Astrocyte (in vitro differentiated cells and primary cell): ENCODE measurements around the gene GLT8D2. TPM values are rescaled to one million over a fixed set of nuclear protein-coding genes. Genes with fewer than 3 reads are reported as not detected.
A peak's percentile ranks its signal among the peaks of the same experiment; 100 is the strongest.

Experiments used
- DNase-seq: peaks from one replicate; pipeline ENCODE4 v3.0.0-alpha.2; 2010; ENCODE audit warnings: low read depth
- FAIRE-seq: peaks from 2 replicates; lab custom pipeline; 2011; peaks lifted over from hg19 to GRCh38; lab: Jason Lieb, UNC
- H2AFZ ChIP-seq: 2 replicates; pipeline ENCODE4 v1.6.0; 2012; ENCODE audit warnings: low read depth, low read length, inconsistent platforms
- H3K27ac ChIP-seq: 2 replicates; pipeline ENCODE4 v1.5.1; 2011; ENCODE audit warnings: low read depth, low read length, inconsistent platforms
- H3K27me3 ChIP-seq: 2 replicates; pipeline ENCODE4 v1.6.0; 2011; ENCODE audit warnings: low read length, inconsistent platforms; ENCODE audit not compliant: insufficient read depth
- H3K36me3 ChIP-seq: 2 replicates; pipeline ENCODE4 v1.5.1; 2011; ENCODE audit warnings: low read length, inconsistent platforms; ENCODE audit not compliant: insufficient read depth
- H3K4me1 ChIP-seq: 2 replicates; pipeline ENCODE4 v1.5.1; 2011; ENCODE audit warnings: low read length, inconsistent platforms; ENCODE audit not compliant: insufficient read depth
- H3K4me2 ChIP-seq: 2 replicates; pipeline ENCODE4 v1.6.0; 2012; ENCODE audit warnings: low read length, inconsistent platforms
- H3K4me3 ChIP-seq: 2 replicates; pipeline ENCODE4 v1.5.1; 2011; ENCODE audit warnings: low read depth, mild to moderate bottlenecking, low read length, inconsistent platforms; ENCODE audit not compliant: insufficient read depth
- H3K79me2 ChIP-seq: 2 replicates; pipeline ENCODE4 v1.6.0; 2012; ENCODE audit warnings: mild to moderate bottlenecking, low read length, inconsistent platforms; ENCODE audit not compliant: insufficient read depth
- H3K9ac ChIP-seq: 2 replicates; pipeline ENCODE4 v1.6.0; 2012; ENCODE audit warnings: mild to moderate bottlenecking, low read length, inconsistent platforms
- H3K9me3 ChIP-seq: 2 replicates; pipeline ENCODE4 v1.5.1; 2012; ENCODE audit warnings: low read depth, mild to moderate bottlenecking, low read length, inconsistent platforms; ENCODE audit not compliant: insufficient read depth
- H4K20me1 ChIP-seq: 2 replicates; pipeline ENCODE4 v1.6.0; 2012; ENCODE audit warnings: low read length, inconsistent platforms; ENCODE audit not compliant: insufficient read depth
- H3K27ac Mint-ChIP-seq: one replicate; pipeline ENCODE4 v1.8.0; 2021; ENCODE audit warnings: mild to moderate bottlenecking, mixed read lengths; ENCODE audit not compliant: unreplicated experiment
- H3K27me3 Mint-ChIP-seq: one replicate; pipeline ENCODE4 v1.8.0; 2021; ENCODE audit warnings: low read depth, mixed read lengths; ENCODE audit not compliant: unreplicated experiment
- H3K36me3 Mint-ChIP-seq: one replicate; pipeline ENCODE4 v1.8.0; 2021; ENCODE audit warnings: low read depth, mixed read lengths; ENCODE audit not compliant: unreplicated experiment
- H3K4me1 Mint-ChIP-seq: one replicate; pipeline ENCODE4 v1.8.0; 2021; ENCODE audit warnings: low read depth, mixed read lengths; ENCODE audit not compliant: unreplicated experiment
- H3K4me3 Mint-ChIP-seq: one replicate; pipeline ENCODE4 v1.8.0; 2021; ENCODE audit warnings: mild to moderate bottlenecking, moderate library complexity, mixed read lengths; ENCODE audit not compliant: unreplicated experiment
- H3K9me3 Mint-ChIP-seq: one replicate; pipeline ENCODE4 v1.8.0; 2021; ENCODE audit warnings: mild to moderate bottlenecking, mixed read lengths; ENCODE audit not compliant: unreplicated experiment
- CTCF ChIP-seq: IDR thresholded peaks from 2 replicates; pipeline ENCODE4 v1.5.1; 2011; ENCODE audit warnings: low read depth, mild to moderate bottlenecking, inconsistent platforms, low read length, moderate library complexity; ENCODE audit not compliant: insufficient read depth
- EZH2 ChIP-seq: IDR thresholded peaks from 2 replicates; pipeline ENCODE4 v1.6.1; 2012; ENCODE audit warnings: mild to moderate bottlenecking, low read length, inconsistent platforms; ENCODE audit not compliant: insufficient read depth
- total RNA-seq: library from RNA; stranded (reverse); gene quantifications from 2 replicates; pipeline ENCODE4 v1.2.1, GENCODE V29; 2021

The GLT8D2 gene
- total RNA-seq, 1 donor from 2014 or later: 11.1 TPM

GRCh38 chr12:104000807-104001434, 49.1 kb downstream of the GLT8D2 start:
- Histone ChIP-seq H3K79me2 (no peaks in the 10 kb centered on the region), H3K27ac (no peak overlapping the region), H4K20me1 (no peaks in the 10 kb centered on the region), H3K9me3 (no peaks in the 10 kb centered on the region), H3K9ac (no peak overlapping the region), H3K36me3 (no peaks in the 10 kb centered on the region), H3K4me1 (no peaks in the 10 kb centered on the region), H3K27me3 (no peaks in the 10 kb centered on the region), H3K4me3 (no peak overlapping the region), H3K4me2 (no peak overlapping the region), H2AFZ (no peak overlapping the region)
- Mint-ChIP-seq H3K9me3 (peaks cover 2% of the 10 kb centered on the region), H3K27me3 (peaks cover 6% of the 10 kb centered on the region), H3K4me1 (no peaks in the 10 kb centered on the region), H3K4me3 (no peak overlapping the region), H3K27ac (no peak overlapping the region), H3K36me3 (no peaks in the 10 kb centered on the region)
- FAIRE-seq (no peak), DNase-seq (no peak)
- TF ChIP-seq EZH2 (no peak), CTCF (no peak)

- no peak overlapping the region for H3K9ac ChIP-seq
- no peaks in the 10 kb centered on the region for H3K36me3 ChIP-seq
- DNase-seq (no peak), FAIRE-seq (no peak)
- H3K27me3 ChIP-seq: no peaks in the 10 kb centered on the region
- H3K9me3 ChIP-seq: no peaks in the 10 kb centered on the region
- no peaks in the 10 kb centered on the region for H3K4me1 ChIP-seq
- H2AFZ ChIP-seq: no peak overlapping the region
- no peaks in the 10 kb centered on the region for H4K20me1 ChIP-seq
- TF ChIP-seq EZH2 (no peak), CTCF (no peak)
- Mint-ChIP-seq H3K36me3 (no peaks in the 10 kb centered on the region), H3K4me3 (no peak overlapping the region), H3K27me3 (peaks cover 12% of the 10 kb centered on the region), H3K4me1 (no peaks in the 10 kb centered on the region), H3K27ac (no peak overlapping the region), H3K9me3 (peaks cover 2% of the 10 kb centered on the region)
- H3K79me2 ChIP-seq: no peaks in the 10 kb centered on the region
- H3K4me2 ChIP-seq: no peak overlapping the region
- H3K4me3 ChIP-seq: no peak overlapping the region
- no peak overlapping the region for H3K27ac ChIP-seq
These were observed 51.0 kb downstream of the GLT8D2 start for GRCh38 chr12:103998976-103999375.

GRCh38 chr12:103997286-103997900, 52.6 kb downstream of the GLT8D2 start:
- TF ChIP-seq CTCF (no peak), EZH2 (no peak)
- Histone ChIP-seq H3K27me3 (no peaks in the 10 kb centered on the region), H3K36me3 (no peaks in the 10 kb centered on the region), H3K4me2 (no peak overlapping the region), H3K4me3 (no peak overlapping the region), H3K79me2 (no peaks in the 10 kb centered on the region), H2AFZ (no peak overlapping the region), H4K20me1 (no peaks in the 10 kb centered on the region), H3K27ac (no peak overlapping the region), H3K4me1 (no peaks in the 10 kb centered on the region), H3K9ac (no peak overlapping the region), H3K9me3 (no peaks in the 10 kb centered on the region)
- Mint-ChIP-seq H3K4me3 (no peak overlapping the region), H3K9me3 (peaks cover 2% of the 10 kb centered on the region), H3K27me3 (peaks cover 12% of the 10 kb centered on the region), H3K4me1 (no peaks in the 10 kb centered on the region), H3K27ac (no peak overlapping the region), H3K36me3 (peaks cover 2% of the 10 kb centered on the region)
- FAIRE-seq (no peak), DNase-seq (peak; percentile 39)
